HG03108 (cell line): ENCODE data around the gene POPDC3.
"Not testable (repeated sequence)": the region's sequence is repeated elsewhere in the genome, so short reads cannot be mapped to it uniquely, and the experiment has no call there.

Experiments used
- ATAC-seq: cut with Tn5 transposase; IDR thresholded peaks from one replicate; pipeline ENCODE4 v1.9.1; 2021; ENCODE audit warnings: moderate library complexity; ENCODE audit not compliant: unreplicated experiment

Gene POPDC3, protein sequence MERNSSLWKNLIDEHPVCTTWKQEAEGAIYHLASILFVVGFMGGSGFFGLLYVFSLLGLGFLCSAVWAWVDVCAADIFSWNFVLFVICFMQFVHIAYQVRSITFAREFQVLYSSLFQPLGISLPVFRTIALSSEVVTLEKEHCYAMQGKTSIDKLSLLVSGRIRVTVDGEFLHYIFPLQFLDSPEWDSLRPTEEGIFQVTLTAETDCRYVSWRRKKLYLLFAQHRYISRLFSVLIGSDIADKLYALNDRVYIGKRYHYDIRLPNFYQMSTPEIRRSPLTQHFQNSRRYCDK

DNA sequence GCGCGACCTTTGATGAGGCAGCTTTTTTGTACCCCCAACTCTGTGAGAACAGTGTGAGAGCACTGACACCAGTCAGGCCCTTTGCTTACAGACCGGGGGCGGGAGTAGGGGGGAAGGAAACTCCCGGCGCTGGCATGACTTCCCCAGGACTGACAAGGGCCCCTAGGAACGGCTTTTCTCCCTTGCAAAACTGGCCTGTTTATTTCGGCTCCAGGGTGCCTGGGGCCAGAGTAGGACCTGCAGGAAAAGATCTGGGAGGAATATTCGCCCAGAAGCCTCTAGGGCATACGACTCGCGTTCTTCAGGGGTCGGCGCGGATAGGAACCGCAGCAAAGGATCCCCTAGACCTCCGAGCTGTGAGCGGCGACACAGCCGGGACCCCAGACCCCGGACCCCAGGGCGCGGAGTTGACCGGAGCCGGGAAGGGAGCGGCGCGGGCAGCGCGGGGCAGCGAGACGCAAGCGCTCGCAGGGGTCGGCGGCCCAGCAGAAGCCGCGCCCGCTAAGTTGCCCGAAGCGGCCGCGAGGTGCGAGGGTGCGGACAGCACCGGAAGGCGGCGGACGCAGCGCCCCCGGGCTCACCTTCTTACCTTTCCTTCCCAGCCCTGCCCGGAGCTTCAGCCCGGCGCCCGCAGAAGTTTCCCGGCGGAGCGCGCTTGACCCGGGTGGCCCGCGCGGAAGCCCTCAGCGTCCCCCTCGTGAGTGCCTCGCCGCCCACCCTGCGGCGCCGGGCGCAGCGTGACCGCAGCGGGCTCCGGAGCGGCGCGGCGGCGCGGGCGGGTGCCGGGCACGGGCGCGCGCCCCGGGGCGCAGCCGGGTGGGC is at the start of gene POPDC3:
Gene POPDC3 (minus strand): TSS at position 771 of the 822 bp plus-strand sequence. CDS start 18,105 bp downstream, outside the sequence.
- ATAC-seq, result no peak

DNA sequence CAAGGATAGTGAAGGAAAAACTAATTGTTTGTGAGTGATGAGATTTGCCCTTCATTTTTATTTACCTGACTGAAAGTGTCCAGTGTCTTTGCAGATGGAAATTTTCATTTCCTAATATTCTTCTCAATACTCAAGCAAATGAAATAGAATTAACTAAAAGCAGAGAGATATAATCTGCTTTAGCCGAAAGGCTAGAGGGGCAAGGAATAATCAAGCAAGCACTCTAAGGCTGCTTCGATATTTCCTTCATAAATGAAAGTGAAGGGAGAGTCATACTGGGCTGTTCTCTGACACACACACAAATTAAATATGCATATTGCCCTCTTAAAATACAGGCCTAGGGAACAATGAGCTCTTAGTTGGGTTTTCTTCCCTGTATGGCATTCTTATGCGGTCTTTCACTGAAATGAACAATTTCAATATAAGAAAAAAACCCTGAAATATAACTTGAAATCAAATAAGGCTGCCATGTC is 47.5 kb upstream of the POPDC3 start:
- no peak for ATAC-seq

DNA sequence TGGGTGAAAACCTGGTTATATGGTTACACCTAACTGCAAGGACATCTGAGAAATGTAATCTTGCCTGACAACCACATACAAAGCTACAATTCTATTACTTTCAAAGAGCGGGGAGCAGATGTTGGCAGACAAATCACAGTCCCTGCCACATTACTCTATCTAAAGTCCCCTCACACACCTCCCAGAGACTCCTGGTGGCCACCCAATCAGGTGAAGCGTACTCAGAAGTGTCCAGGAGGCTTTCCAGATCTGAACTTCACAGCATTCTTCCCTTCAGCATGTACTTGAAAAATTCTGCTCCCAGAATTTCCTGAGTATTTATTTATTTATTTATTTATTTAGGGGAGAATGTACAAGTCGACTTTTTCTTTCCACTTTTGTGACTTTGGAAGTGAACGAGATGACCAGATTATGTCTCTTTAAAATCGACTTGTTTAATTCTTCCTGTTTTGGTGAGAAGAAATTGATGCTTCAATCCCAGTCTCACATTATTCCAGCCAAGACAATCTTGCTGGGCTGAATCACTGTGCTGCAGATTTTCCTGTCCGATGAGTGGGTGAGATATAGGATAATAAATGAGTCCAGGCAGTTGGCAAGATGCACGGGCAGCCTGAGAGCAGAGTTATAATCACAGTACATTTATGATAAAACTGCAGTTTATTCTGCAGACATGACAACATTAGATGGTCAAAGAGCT is 46.9 kb upstream of the POPDC3 start:
- ATAC-seq, result no peak

DNA sequence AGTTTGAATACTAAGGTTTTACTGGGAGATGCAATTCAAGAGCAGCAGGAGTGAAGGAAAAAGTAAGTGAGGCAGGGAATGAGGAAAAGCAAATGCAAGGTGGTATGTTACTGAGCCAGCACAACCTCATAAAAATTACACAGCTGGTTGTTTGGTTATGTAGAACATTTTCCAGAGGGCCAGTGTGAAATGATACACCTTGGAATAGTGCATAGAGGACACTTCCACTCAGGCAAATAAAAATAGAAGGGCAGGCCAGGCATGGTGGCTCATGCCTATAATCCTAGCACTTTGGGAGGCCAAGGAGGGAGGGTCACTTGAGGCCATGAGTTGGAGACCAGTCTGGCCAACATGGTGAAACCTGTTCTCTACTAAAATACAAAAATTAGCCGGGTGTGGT is 43.4 kb upstream of the POPDC3 start:
- no peak for ATAC-seq

DNA sequence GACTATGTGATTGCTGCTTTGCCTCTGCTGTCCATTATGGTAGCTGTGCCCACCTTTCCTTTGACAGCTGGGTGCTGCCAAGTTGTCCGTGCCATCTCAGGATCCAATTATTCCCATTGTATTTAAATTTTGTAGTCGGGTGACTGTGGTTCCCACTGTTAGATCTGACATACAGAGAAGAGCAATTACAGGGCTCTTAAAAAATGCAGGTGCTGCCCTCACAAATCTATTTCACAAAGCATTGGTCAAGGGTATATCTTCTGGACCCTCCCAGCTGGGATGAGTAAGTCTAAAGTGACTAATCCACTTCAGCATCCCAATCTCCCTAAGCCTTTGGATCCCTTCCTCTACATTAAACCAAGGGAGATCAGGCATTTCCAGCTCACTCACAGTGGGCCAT is 41.4 kb upstream of the POPDC3 start:
- ATAC-seq, result not testable (repeated sequence)

DNA sequence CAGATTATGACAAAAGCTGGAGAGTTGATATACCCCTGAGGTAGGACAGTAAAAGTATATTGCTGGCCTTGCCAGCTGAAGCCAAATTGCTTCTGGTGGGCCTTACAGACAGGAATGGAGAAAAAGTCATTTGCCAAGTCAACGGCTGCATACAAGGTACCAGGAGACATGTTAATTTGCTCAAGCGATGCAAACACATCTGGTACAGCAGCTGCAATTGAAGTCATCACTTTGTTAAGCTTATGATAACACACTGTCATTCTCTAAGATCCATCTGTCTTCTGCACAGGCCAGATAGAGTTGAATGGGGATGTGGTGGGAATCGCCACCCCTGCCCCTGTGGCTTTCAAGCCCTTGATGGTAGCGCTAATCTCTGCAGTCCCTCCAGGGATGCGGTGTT is 40.4 kb upstream of the POPDC3 start:
- no peak for ATAC-seq

DNA sequence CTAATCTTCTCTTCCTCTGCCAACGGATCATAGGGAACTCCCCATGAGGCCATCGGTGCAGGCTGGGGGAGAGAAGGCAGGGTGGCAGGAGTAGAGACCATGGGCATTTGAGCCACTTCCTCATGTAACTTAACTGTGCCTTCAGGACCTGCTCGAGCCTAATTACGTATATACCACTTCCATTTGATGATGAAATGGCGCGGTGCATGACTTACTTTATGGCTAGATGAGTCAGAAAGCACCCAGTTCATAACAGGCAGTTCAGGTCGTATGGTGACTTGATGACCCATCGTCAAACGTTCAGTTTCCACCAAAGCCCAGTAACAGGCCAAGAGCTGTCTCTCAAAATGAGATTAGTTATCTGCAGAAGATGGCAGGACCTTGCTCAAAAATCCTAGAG is 39.4 kb upstream of the POPDC3 start:
- ATAC-seq, result not testable (repeated sequence)

DNA sequence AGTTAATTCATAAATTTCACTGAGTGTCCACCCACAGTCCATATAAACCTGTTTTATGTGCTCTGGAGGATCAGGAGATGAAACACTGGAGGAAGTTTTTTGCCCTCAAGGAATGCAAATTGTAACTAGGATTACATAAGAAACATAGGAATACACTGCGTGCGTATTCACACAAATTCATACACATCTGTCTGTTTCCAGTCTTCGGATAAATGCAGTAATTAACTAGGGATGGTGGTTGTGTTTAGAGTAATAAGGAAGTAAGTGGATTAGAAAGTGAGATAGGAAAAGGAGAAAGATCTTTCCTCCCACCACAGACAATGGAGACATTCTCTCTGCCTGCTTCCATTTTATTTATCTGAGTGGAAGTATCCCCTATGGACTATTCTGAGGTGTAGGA is 35.7 kb upstream of the POPDC3 start:
- no peak for ATAC-seq

DNA sequence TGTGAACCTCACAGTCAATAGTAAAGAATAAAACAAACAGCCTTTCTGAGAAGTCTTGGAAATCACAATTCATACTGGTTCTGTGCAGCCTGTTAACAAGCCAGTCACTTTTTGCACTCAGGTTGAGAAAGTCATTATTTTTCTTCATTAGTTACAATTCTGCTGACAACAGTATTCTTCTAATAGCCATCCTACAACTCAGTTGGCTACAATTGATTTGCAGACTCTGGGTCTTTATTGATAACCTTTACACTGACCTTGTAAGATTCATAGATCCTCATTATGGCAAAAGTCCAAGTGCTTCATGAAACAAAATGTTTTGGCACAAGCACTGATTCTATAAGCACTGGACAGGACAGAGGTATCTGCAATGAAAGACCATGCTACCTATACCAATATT is 34.9 kb upstream of the POPDC3 start:
- no peak for ATAC-seq

DNA sequence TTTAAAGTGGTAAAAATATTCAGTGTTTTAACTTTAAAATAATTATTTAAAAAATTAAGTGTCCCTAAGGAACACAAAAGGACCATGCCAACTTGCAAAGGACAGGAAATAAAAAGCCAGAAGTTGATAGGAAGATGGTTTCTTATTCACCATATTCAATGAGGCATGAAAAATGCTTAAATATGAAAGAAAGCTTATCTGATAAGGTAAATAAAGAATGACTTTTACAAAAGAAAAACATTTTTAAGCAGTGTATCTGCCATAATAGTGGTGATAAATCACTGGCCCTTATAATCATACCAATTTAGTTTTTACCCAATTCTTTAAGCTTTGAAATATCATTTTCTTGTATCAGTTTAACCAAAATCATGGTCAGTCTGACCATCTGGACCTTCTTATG is 33.5 kb upstream of the POPDC3 start:
- ATAC-seq, result no peak

DNA sequence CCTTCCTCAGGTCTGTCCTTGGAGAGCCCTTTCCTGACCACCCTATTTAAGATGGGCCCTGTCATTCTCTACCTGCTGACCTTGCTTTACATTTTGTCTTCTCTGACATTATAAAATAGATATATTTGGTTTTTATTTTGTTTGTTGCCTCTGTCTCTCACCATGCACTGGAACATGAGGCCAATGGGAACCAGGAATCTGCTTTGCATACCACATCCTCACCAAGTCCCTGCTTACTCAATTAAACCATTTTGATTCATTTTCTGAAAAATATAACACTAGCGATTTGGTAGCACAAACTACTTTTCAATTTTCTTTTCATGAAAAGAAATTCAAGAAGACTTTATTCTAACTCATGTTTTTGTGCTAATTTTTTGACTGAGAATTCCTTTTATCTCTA is 32.8 kb upstream of the POPDC3 start:
- ATAC-seq, result no peak

DNA sequence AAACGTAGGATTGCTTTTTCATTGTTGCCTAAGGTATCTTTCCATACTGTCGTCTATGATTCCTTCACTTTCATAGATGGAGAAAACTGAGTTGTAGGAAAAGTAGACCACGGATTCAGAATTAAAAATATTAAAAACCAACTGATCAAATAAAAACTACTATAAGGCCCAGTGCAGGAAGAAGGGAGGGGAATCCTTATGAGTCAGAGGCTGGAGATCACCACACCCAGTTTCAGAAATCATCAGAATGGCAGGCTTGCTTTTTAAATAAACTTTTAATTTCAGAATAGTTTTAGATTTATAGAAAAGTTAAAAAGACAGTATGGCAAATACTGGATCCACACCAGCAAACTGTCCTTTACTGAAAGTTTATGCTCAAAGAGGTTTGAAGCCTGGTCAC is 32.0 kb upstream of the POPDC3 start:
- ATAC-seq, result no peak

DNA sequence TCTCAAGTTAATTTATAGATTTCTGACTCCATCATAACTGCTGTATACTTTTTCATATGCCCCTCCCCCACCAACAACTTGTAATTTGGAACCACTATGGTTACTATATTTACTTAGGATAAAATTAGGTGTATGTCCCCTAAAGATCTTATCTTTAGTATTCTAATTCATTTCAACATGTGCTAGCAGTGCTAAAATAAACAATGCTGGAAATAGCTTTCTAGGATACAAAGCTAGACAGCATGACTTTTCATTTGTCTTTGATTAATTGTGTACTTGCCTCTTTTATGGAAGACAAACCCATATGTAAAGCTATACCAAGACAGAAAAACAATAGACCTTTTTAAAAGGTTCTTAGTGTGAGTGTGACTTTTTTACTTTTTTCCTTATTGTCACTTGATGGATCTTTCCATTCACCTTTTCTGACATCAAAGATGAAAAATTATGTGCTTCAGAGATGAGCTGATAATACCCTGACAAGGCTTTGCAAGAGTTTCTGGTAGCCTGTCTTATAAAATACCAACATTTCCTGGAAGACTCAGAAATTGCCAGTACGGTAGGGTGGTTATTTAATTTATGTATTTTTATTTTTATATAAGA is 31.2 kb upstream of the POPDC3 start:
- no peak for ATAC-seq

DNA sequence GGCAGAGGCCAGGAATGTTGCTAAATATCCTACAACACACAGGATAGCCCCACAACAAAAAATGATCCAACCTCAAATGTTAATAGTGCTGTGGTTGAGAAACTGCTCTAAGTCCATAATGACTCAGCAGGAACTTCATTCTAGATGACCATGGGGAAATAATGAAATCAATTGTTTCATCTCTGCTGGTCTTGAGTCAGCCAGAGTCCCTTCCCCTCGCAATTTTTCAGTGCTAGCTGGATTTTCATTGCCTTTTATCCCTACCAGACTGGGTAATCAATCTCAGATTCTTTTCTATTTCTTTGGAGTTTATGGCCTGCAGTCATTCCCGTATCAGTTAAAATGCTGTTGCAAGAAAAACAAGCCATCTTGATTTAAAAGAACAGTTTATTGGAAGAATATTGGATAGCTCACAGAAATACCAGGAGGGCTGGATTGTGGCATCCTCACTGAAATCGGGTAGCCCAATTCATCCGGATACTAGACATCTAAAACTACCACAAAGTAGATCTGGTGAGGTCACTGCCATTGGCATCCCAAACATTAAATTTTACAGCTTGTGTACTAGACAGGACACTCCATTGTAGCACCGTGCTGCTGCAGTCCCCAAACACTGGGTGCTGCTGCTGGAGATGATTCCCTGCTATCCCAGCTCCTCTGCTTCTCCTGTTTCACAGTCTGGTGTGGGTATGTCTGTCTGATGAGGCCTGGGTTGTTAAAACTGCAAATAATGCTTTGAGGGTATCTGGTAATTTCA is 30.3 kb upstream of the POPDC3 start:
- no peak for ATAC-seq

DNA sequence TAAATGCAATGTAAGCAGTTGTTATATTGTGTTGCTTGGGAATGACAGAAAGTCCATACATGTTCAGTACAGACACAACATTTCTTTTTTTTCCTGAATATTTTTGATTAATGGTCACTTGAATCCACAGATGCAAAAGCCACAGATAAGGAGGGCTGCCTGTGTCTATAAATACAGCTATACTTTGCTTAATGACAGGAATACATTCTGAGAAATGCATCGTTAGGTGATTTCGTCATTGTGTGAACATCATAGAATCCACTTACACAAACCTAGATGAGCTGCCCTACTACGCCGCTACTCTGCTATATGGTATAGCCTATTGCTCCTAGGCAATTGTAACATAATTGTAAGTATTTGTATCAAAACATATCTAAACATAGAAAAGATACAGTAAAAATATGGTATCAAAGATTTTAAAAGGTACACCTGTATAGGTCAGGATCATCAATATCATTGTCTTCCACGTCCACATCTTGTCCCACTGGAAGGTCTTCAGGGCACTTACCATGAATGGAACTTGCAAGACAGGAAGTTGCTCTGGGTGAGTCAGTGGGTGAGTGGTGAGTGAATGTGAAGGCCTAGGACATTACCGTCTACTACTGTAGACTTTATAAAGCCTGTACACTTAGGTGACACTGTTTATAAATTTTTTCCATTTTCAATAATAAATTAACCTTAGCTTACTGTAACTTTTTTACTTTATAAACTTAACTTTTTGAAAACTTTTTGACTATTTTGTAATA is 27.9 kb upstream of the POPDC3 start:
- ATAC-seq, result no peak

DNA sequence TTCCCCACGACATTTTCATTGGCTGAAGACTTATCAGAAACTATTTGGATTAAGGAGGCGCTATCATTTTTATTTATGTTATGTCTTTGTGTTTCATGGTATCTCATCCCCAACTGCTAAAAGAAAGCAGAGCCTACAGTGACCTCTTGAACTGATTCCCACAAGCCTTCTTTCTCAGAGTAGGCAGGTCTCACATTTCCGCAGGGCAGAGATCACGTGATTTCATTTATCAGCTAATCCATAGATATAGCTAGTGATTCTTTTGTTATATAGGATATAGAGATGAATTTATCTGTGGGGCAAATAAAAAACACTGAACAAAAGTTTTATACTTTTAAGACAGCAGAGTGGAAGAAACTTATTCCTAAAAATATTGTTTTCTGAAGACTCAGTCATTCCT is 25.0 kb upstream of the POPDC3 start:
- no peak for ATAC-seq

DNA sequence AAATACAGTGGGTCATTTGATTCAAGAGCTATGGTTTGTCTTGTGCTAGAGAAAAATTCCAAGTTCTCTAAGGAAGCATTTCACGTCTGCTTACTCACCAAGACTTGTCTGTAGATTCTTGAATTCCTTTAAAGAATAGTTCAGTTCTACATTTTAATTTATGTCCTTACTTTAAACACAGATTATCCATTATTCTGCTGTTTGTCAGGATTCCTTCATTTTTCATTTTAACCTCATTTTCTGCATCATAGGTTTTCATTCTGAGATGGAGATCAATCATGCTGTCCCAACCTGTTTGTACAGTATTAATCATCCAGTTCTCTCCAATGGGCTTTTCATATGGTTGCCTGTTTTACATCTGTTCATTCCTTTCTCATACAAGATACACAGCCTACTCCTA is 24.5 kb upstream of the POPDC3 start:
- ATAC-seq, result no peak

DNA sequence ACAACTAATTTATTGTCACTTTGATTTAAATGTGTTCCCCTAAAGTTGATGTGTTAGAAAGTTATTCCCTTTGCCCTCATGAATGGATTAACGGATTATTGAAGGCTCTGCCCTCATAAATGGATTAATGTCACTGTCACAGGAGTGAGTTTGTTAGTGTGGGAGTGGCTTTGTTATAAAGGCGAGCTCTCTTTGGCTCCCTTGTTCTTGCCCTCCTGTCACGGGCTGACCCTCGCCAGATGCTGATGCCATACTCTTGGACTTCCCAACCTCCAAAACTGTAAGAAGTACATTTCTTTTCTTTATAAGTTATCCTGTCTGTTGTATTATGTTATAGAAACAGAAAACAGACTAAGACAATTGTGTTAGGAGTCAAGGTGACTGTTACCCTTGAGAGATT is 22.7 kb upstream of the POPDC3 start:
- ATAC-seq, result no peak

DNA sequence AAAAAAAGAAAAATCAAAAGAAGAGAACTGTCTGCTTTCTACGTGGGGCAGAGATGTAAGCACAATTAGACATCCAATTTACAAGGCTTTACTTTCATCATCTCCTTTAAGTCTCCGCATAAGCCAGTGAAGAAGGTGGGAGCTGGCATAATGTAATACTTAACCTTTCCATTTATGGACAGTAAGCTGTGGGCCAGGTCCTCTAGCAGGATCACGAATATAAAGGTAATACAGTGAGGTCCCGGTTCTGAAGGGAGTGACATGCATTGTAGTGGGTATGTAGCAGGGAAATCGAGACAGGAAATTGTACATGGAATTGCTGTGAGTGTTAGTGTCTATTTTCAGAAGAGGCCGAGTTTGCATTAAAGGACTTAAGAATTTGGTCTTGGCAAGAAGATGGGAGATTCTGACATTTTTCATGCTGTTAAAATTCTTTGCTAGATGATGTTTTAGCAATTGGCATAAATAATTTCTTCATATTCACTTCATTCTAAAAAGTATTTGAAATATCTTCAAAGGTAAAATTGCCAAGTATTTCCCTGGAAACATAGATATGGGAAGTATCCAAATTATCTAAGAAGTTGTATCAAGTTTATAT is 20.4 kb upstream of the POPDC3 start:
- ATAC-seq, result no peak

DNA sequence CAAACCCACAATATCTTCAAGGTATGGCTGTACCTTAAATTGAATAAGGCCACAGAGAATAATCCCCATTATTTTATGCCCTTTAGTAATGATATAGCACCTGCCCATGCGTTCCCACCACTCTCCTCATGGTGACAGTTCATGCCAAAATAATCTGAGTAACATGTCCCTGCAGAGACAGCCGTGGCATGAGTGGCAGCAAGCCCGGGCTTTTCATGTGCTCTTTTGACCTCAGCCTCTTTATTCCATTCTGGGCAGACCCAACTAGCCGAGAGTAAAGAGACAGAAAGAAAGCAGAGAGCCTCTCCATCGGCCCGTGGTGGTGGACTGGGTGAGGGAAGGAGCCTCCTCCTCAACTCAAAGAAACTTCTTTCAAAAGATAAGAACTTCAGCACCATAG is 19.9 kb upstream of the POPDC3 start:
- no peak for ATAC-seq
